ENCODE measurements around the gene CNDP1.
A peak's percentile ranks its signal among the peaks of the same experiment; 100 is the strongest.
"Not testable (repeated sequence)": the region's sequence is repeated elsewhere in the genome, so short reads cannot be mapped to it uniquely, and the experiment has no call there.

The CNDP1 gene

DNA sequence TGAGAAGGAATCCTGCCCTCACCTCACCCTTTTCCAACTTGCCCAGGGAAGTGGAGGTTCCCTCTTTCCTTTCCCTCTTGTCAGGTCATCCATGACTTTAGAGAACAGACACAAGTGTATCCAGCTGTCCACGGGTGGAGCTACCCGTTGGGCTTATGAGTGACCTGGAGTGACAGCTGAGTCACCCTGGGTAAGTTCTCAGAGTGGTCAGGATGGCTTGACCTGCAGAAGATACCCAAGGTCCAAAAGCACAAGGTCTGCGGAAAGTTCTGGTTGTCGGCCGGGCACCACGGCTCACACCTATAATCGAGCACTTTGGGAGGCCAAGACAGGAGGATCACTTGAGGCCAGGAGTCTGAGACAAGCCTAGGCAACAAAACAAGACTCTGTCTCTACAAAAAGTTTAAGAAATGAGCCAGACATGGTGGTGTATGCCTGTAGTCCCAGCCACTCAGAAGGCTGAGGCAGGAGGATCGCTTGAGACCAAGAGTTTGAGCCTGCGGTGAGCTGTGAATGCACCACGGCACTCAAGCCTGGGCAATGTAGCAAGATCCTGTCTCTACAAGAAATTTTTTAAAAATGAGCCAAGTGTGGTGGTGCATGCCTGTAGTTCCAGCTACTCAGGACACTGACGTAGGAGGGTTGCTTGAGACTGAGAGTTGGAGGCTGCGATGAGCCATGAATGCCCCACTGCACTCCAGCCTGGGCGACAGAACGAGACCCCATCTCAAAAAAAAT lies 14.0 kb upstream of the CNDP1 start:
- DNase-seq (ENCODE audit: low spot score) = no peak

DNA sequence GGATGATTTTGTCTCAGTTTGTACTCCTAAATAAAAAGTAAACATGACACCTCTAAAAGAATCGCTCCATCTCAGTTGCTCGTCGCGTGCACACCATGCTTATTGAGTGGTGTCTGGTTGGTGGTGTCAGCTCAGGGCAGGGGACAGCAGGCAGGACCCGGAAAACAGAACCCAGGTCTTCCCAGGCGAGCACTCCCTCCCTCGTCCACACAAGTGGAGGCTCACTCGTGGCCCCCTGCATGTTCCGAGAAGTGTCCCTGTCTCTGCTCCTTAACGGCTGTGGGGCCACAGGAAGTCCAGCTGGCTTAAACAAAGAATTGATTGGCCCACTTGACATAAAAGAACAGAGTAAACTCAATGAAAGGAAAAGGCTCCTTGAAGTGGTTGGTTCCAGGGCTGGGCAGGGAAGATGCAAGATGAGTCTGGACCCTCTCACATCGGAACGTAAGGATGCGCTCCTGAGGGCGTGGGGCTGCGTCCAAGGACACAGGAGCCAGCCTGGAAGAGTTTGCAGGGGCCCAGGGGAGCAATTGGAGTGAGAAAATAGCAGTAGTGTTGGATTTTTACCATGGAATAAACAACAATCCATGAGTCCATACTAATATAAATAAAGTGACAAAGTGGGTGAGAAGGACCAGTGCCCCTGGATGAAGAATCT lies 13.1 kb upstream of the CNDP1 start:
- DNase-seq (ENCODE audit: low spot score) = no peak

DNA sequence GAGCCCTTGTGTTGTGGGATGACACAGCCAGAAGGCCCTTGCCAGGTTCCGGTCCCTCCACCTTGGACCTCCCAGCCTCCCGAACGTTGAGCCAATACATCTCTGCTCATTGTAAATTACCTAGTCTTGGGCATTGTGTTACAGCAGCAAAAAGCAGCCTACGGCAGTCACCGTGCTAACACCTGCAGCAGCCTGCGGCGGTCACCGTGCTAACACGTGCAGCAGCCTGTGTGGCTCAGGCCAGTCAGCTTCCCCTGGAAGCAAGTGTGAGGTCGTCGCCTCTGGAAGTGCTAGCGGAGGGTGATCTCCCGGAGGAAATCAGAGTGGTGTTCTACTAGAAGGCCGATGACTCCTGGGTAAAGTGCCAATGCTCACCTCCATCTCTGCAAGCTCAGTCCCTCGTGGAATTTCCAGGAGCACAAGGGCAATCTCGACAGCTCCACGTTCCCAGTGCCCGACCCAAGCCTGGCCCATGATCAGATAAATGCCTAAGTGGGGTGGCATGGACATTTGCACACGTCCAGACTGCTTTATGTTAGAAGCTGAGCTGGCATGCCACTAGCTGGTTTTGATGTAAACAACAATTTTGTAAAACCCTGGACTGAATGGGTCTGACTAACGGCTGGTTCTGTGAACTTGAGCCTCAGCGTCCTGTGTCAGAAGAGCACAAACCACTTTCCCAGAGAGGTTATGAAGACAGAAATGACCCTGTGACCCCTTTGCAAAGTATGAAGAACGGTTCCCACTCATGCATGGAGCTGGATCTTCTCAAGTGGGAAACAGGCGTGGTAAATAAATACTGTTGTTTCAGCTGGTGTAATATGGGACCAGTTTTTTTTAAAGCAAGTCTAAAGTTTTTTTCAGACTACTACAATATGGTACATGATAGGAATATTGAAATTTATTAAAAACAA lies 11.4 kb upstream of the CNDP1 start:
- no peak for DNase-seq (ENCODE audit: low spot score)

DNA sequence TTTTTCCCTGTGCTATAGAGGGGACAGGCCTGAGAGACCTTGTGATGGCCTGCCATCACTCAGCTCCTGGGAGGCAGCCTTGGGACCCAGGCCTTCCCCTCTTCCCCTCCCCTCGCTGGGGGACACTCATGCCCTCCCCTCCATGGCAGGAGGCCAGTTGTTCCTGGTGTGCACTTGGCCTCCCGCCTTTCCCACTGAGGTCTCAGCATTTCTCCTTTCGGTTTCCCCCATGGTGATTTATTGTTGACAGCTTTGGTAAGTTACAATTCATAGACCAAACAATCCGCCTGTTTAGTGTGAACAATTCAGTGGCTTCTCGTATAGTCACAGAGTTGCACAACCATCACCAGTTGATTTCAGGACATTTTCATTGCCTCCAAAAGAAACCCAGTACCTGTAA lies 10.2 kb upstream of the CNDP1 start:
- no peak for DNase-seq (ENCODE audit: low spot score)

DNA sequence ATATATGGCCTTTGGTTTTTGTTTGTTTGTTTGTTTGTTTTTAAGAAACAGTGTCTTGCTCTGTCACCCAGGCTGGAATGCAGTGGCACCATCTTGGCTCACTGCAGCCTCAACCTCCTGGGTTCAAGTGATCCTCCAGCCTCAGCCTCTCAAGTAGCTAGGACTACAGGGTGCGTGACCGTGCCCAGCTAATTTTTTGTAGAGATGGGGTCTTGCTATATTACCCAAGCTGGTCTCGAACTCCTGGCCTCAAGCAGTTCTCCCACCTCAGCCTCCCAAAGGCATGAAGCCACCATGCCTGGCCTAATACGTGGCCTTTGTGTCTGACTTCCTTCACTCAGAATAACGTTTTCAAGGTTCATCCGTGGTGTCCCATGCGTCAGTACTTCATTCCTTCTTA lies 9.4 kb upstream of the CNDP1 start:
- DNase-seq (ENCODE audit: low spot score) = not testable (repeated sequence)

DNA sequence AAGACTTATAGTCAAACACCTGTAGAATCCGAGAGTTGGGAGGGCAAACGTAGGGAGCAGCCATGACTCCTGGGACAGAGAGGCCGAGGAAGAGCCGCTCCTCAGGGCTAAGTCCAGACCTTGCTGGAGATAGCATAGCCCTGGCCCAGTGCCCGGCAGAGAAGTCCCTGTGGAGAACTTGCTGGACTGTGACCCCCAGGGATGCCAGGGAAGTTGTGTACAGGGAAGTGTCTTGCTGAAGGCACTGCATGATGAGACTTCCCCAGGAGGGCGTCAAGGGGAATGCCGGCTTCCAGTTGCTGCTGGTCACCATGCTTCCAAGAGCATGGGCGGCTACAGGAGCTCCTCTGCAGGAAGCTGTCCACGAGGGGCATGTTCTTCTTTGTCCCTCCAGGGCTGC lies 8.6 kb upstream of the CNDP1 start:
- peak; percentile 32 for DNase-seq (ENCODE audit: low spot score)

DNA sequence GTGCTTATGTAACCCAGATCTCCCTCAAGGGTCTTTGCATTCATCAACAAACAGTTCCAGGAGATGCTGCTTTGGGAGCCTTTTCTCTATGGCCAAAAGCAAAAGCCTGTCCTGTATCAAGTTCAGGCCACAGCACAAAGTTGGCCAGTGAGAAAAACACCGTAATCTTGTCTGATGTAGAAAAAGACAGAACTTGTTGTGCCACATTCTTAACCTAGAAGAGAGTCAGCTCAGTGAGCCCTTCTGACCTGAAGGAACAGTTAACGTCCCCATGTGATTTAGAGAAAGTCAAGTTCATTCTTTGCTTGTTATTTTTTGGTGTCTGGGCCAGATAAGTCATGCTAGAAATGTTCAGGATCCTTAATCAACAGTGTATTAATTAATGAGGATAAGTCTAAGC lies 7.8 kb upstream of the CNDP1 start:
- no peak for DNase-seq (ENCODE audit: low spot score)

DNA sequence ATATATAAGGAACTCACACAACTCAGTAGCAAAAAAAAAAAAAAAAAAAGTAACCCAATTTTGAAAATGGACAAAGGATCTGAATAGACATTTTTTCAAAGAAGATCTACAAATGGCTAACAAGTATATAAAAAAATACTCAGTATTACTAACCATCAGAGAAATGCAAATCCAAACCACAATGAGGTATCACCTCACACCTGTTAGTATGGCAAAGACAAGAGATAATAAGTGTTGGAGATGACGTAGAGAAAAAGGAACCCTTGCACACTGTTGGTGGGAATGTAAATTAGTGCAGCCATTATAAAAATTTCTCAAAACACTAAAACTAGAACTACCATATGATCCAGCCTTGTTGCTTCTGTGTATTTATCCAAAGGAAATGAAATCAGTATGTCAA lies 5.8 kb upstream of the CNDP1 start:
- DNase-seq (ENCODE audit: low spot score) = no peak

DNA sequence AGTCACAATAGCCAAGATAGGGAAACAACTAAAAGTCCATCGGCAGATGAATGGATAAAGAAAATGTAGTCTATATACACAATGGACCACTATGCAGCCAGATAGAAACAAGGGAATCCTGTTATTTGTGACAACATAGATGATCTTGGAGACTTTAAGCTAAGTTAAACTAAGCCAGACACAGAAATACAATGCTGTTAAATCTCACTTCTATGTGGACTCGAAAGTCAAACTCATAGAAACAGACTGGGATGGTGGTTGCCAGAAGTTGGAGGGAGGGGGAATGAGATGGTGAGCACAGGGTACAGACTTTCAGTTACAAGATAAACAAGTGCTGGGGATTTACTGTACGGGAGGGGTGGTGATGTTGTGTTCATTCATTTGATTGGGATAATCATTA lies 5.4 kb upstream of the CNDP1 start:
- DNase-seq (ENCODE audit: low spot score) = no peak

DNA sequence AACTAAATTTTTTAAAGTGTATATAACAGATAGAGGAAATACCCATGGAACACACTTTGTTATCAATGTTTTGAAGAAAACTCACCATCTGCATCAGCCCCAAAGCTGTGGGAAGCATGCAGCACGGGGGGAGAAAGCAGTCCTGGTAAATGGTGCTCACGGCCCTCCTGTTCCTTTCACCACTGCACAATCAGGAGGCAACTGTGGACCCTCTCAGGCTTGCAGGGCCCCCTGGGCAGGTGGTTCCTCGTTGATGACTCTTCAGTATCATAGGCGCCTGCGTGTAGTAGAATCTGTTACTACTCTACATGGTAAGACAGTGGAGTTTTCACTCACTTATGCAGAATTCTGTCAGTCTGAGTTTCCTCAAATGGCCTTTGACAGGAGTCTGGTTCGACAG lies 4.9 kb upstream of the CNDP1 start:
- no peak for DNase-seq (ENCODE audit: low spot score)

DNA sequence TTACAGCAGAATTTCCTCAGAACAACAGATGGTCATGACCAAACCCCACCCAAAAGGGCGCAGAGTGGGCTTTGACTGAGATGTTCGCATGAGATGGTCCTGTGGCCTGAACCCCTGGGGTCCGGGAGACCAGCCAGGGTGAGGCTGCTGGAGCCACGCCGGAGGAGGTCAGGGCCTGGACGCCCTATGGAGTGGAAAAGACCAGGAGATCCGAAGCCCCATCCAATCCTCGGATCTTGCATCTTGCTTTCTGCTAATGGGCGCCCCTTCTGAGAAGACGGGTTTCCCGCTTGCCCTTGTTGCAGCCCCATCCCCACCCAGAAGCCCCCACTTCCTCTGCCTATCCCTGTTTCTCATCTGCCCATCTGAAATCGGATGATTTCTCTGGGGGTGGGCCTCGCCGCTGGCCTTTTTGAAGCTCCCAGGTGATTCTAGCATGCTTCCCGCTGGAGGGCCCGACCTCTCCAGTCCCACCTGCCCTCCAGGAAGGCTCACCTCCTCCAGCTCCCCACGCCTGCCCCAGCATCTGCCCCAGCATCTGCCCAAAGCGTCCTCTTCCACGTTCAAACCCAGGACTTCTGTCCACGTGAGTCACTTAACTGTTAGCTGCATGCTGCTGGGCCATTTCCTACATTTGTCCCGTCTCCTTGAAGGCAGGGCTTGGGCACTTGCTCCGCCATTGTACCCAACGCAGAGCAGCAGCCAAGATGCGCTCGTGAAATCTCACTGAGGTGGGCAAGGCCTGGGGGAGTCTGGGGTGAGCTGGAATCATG lies 4.3 kb upstream of the CNDP1 start:
- DNase-seq (ENCODE audit: low spot score) = no peak

DNA sequence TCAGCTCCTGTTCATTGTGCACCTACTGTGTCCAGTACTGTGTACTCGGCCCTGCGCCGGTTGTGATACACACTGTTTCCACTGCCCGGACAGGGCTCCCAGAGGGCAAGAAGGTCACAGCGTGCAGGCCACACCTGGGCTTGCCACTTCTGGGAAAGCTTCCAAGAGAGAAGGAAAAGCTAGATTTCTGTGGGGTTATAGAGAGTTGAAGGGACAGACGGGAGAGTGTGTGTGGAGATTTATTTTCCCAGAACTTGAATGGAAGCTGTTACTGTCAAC lies 3.8 kb upstream of the CNDP1 start:
- DNase-seq (ENCODE audit: low spot score) = no peak

DNA sequence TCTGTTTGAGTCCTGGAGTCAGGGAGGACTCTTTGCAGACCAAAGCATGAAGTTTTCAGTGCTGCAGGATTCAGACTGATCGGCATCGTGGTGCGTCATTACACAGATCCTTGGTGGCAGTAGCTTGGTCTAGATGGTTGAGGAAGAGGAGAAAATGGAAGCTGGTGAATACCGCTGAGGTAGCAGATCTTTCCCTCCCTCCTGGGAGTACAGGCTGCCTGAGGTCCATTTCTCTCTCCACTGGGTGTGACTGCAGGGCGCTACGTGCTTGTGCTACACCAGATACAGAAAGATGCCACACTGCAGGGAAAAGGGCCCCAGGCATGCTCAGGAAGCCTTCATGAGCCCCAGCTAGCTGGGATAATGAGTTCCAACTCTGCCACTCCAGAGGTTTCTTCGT lies 3.3 kb upstream of the CNDP1 start:
- no peak for DNase-seq (ENCODE audit: low spot score)

DNA sequence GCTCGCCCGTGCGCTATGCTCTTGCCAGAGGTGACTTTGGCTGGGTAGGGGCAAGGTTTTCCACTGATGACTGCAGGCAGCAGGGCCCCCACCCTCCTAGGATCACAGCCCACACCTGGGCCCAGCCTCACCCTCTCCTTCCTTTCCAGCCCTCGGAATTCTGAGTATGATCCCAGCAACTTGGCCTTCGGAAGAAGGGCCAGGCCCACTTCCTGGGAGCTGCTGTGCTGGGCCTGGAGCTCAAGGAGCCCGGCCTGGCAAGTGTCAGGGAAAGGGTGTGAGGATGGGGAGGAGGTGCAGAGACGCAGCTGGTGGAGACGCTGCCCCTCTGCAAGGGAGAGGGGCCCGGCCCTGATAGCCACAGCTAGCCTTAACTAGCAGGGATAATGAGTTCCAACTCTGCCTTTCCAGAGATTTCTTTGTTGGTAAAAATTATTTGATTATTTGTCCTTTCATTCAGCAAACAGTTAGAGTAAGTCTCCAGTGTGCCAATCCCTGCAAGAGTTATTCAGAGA lies 1.7 kb upstream of the CNDP1 start:
- DNase-seq (ENCODE audit: low spot score) = no peak

DNA sequence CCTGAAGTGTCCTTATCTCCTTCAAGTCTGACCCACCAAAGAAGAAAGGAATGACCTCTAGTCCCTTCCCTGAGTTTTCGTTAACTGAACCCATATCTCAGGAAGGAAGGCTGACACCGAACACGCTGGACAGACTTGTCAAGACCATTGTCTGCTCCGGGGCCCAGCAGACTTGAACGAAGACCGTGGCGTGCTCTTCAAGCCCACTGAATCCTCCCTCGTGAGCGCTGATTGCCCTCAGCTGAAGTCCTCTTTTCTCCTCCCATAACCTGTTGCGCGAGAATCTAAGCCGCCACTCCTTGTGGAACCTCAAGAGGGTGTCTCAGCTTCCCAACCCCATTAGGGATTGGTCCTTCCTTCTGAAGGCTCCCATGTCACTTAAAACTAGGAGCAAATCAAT lies 634 bp upstream of the CNDP1 start:
- no peak for DNase-seq (ENCODE audit: low spot score)

DNA sequence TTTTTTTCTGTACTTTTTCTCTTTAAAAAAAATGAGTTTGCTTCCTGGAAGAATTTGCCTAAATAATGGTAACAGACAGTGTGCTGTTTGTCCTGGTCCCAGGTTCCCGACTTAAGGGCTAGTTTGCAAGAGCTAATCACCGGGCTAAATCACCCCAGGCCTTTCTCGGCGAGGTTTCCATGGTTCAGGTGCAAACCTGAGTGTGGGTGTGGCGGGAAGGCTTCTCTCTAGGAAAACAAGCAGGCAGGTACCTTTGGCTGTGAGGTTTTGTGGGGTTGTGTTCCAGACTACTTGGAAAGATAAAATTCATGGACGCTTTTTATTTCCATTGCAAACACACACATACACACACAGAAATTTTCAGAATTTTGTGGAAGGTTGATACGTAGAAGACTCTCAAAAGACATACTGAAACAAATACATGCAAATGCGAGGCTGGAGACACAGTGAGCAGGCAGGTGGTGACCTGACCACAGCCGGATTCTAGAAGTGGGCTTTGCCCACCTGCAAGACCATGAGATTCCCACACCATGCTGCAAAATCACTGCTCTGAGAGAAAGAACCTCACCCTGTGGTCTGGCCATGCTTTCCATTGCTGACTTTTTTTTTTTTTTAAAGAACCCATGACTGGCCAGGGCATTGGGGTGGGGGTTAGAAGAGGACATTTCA lies 815 bp downstream of the CNDP1 start:
- no peak for DNase-seq (ENCODE audit: low spot score)

DNA sequence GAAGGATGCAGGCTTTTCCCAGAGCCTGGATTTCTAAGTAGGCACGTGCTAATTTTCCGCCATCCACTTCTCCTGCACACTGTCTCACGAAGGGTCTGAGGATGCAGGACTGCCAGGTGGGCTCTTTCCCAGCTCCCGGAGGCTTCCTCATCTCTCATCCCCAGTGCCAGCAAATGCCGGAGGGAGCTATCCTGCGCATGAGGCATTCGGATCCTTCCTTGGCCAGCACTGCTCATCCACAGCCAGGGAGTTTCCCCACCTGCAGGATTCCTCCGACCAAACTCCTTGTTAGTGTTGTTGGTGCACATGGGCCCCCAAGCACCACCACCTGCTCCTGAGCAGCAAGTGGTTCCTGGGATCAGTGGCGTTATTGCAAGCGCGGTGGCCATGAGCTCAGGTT lies 5.0 kb downstream of the CNDP1 start:
- DNase-seq (ENCODE audit: low spot score) = no peak

DNA sequence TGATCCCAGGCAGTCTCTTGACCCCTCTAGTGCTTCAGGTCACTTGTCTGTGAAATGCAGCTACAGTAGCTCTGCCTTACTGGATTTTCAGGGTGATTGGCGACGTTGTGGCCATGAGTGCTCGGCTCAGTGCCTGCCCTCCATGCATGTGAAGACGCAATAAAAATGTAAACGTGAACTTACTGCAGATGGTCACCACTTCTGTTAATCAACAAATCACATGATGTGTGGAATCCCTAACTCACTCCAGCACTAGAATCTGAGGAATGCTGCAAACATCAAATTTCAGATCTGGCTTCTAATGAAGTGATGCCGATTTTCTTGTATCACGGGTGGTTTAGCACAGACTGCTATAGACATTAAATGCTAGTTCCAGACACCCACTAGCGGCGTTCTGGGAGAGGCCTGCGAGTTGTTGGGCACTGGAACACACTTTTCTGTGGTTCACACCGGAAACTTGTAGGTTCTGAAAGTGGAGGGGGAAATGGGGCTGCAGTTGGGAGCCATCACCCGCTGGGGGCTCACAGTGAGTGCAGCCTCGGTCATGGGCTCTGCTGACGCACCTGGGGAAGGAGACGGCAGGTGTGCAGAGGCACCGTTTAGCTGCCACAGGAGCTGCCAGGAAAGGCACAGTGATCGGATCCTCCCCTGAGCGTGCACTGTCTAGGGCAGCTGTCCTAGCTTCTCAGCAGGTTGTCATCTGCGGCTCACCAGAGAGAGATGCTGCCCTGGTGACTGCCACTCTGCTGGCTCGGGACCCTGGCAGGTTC lies 6.5 kb downstream of the CNDP1 start:
- DNase-seq (ENCODE audit: low spot score) = no peak

DNA sequence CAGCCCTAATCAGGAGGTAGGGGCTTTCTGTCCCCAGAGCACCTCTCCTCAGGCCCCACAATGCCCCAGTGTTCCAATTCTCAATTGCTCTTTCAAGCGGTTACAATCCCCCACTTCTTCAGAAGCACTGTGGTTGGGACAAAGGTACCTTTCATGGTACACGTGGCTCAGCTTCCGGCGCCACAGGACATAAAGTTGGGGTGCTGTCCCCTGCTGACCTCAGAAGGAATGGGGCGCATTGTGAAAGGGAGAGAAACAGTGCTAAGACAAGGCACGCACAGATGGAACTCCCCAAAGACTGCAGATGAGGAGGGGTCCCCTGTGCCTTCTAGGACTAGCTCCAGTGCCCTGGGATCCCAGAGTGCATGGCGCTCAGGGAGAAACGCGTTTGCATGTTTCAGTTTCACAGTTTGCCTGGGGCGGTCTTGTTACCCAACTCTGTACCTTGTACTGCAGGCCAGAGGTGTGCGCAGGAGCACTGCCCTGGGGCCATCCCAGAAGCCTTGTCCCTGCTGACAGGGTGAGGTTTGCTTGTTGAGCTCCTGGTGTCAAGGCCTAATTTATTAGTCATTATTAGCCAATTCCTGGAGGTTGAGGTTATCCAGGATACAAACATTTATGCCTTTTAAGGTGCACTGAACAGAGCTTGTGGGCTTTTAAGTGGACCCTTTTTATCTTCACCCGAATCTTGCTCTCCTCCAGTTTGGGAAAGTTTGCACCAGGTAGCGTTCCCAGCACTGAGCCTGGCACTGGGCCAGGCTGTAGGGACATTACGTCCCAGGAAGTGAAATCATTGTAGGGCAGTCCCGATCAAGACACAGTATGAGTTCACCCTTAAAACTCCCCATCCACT lies 7.6 kb downstream of the CNDP1 start:
- peak; percentile 58 for DNase-seq (ENCODE audit: low spot score)

DNA sequence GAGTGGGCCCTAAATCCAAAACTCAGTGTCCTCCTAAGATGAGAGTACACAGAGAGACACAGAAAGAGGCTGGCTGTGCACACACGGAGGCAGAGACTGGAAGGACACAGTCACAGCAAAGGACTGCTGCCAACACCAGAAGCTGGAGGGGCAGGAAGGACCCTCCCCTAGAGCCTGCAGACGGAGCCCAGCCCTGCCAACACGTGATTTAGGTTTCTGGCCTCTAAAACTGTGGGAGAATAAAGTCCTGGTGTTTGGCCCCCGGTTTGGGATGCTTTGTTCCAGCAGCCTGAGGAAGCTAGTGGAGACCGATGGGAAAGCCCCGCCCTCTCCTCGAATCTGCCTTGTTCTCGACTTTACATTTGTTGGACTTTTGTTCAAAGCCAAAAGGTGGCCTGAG lies 10.6 kb downstream of the CNDP1 start:
- no peak for DNase-seq (ENCODE audit: low spot score)
